ENCODE results near the gene PARP4.
"Not testable (repeated sequence)": the region's sequence is repeated elsewhere in the genome, so short reads cannot be mapped to it uniquely, and the experiment has no call there.

Gene PARP4

GRCh38 chr13:24489721-24490120, 22.9 kb downstream of the PARP4 start:
- Histone ChIP-seq H3K9ac (ENCODE audit: low read depth in 1 of 2, low read length in 2 of 2) (no peak overlapping the region), H3K27me3 (ENCODE audit: control insufficient read depth in 2 of 2, insufficient read depth in 2 of 2, low read length in 2 of 2) (no peaks in the 10 kb centered on the region), H3K4me1 (ENCODE audit: control insufficient read depth in 2 of 2, insufficient read depth in 2 of 2, low read length in 2 of 2) (no peaks in the 10 kb centered on the region), H3K27ac (ENCODE audit: low read depth in 2 of 2, low read length in 2 of 2) (no peak overlapping the region), H3K4me3 (ENCODE audit: low read length in 2 of 2) (no peak overlapping the region), H3K9me3 (ENCODE audit: control insufficient read depth in 2 of 2, low read length in 2 of 2) (no peaks in the 10 kb centered on the region), H3K36me3 (ENCODE audit: control insufficient read depth in 2 of 2, insufficient read depth in 2 of 2, low read length in 2 of 2) (peaks cover 56 to 66% of the 10 kb centered on the region in 2 donors)

GRCh38 chr13:24488092-24488491, 24.5 kb downstream of the PARP4 start:
- not testable (repeated sequence) for H3K4me1 ChIP-seq (ENCODE audit: control insufficient read depth in 2 of 2, insufficient read depth in 2 of 2, low read length in 2 of 2); H3K4me3 ChIP-seq (ENCODE audit: low read length in 2 of 2); H3K27me3 ChIP-seq (ENCODE audit: control insufficient read depth in 2 of 2, insufficient read depth in 2 of 2, low read length in 2 of 2); H3K9me3 ChIP-seq (ENCODE audit: control insufficient read depth in 2 of 2, low read length in 2 of 2); H3K9ac ChIP-seq (ENCODE audit: low read depth in 1 of 2, low read length in 2 of 2); H3K27ac ChIP-seq (ENCODE audit: low read depth in 2 of 2, low read length in 2 of 2)
- H3K36me3 ChIP-seq (ENCODE audit: control insufficient read depth in 2 of 2, insufficient read depth in 2 of 2, low read length in 2 of 2) = peaks cover 50 to 61% of the 10 kb centered on the region in 2 donors

DNA sequence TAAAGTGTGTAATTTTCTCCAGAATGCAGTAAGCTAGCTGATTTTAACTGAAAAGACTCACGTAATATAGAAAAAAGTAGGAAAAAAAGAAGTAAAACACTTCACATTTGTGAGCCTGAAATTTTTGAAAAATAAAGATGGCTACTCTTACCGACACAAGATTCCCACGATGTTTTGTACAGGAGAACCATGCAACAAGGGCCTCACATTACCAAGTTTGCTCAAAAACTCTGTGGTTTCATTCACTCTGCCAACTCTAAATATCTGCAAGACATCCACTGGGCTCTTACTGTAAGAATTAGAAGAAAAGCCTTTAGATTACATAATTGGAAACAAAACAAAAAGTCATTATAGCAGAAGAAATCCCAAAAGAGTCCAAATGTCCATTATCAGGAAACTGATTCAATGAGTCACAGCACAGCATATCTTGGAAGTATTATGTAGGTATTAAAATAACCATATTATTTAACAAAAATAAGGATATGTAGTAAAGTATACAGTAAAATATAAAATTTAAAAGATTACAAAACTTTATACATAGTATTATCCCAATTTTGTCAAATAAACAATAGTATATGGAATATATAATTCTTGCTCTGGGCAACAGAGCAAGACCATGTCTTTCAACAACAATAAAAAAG, 26.4 kb downstream of the PARP4 start:
- not testable (repeated sequence) for H3K27ac ChIP-seq (ENCODE audit: low read depth in 2 of 2, low read length in 2 of 2); H3K9ac ChIP-seq (ENCODE audit: low read depth in 1 of 2, low read length in 2 of 2); H3K27me3 ChIP-seq (ENCODE audit: control insufficient read depth in 2 of 2, insufficient read depth in 2 of 2, low read length in 2 of 2); H3K4me3 ChIP-seq (ENCODE audit: low read length in 2 of 2); H3K9me3 ChIP-seq (ENCODE audit: control insufficient read depth in 2 of 2, low read length in 2 of 2); H3K4me1 ChIP-seq (ENCODE audit: control insufficient read depth in 2 of 2, insufficient read depth in 2 of 2, low read length in 2 of 2)
- H3K36me3 ChIP-seq (ENCODE audit: control insufficient read depth in 2 of 2, insufficient read depth in 2 of 2, low read length in 2 of 2) = peaks cover 48 to 60% of the 10 kb centered on the region in 2 donors

DNA sequence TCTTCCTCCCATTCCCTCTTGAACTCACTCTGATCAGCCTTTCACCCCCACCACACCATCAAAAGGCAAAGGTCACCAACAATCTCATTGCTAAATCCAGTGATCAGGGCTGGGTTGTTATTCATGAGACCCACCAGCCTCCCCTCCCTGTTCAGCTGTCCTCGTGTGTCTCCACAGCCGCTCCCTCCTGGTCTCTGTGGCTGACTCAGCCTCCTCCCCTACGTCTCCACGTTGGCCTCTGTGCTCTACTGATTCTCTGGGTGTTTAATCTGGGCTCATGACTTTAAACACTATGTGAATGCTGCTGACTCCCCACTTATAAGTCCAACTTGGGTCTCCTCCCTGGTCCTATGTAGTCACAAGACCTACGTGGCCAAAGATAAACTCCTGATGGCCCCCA, 38.9 kb downstream of the PARP4 start:
- H3K27me3 ChIP-seq (ENCODE audit: control insufficient read depth in 2 of 2, insufficient read depth in 2 of 2, low read length in 2 of 2) = no peaks in the 10 kb centered on the region

GRCh38 chr13:24472129-24472528, 40.4 kb downstream of the PARP4 start:
- H3K36me3 ChIP-seq (ENCODE audit: control insufficient read depth in 2 of 2, insufficient read depth in 2 of 2, low read length in 2 of 2) = peaks cover 68 to 73% of the 10 kb centered on the region in 2 donors
- not testable (repeated sequence) for H3K4me1 ChIP-seq (ENCODE audit: control insufficient read depth in 2 of 2, insufficient read depth in 2 of 2, low read length in 2 of 2); H3K9ac ChIP-seq (ENCODE audit: low read depth in 1 of 2, low read length in 2 of 2); H3K4me3 ChIP-seq (ENCODE audit: low read length in 2 of 2); H3K9me3 ChIP-seq (ENCODE audit: control insufficient read depth in 2 of 2, low read length in 2 of 2); H3K27me3 ChIP-seq (ENCODE audit: control insufficient read depth in 2 of 2, insufficient read depth in 2 of 2, low read length in 2 of 2); H3K27ac ChIP-seq (ENCODE audit: low read depth in 2 of 2, low read length in 2 of 2)

More for the DNA sequence above, 38.9 kb downstream of the PARP4 start:
- no peak overlapping the region for H3K9ac ChIP-seq (ENCODE audit: low read depth in 1 of 2, low read length in 2 of 2)
- H3K36me3 ChIP-seq (ENCODE audit: control insufficient read depth in 2 of 2, insufficient read depth in 2 of 2, low read length in 2 of 2) = peaks cover 63 to 71% of the 10 kb centered on the region in 2 donors
- no peak overlapping the region for H3K27ac ChIP-seq (ENCODE audit: low read depth in 2 of 2, low read length in 2 of 2)
- H3K4me3 ChIP-seq (ENCODE audit: low read length in 2 of 2) = no peak overlapping the region
- no peaks in the 10 kb centered on the region for H3K9me3 ChIP-seq (ENCODE audit: control insufficient read depth in 2 of 2, low read length in 2 of 2)
- H3K4me1 ChIP-seq (ENCODE audit: control insufficient read depth in 2 of 2, insufficient read depth in 2 of 2, low read length in 2 of 2) = no peaks in the 10 kb centered on the region

GRCh38 chr13:24463078-24463477, 49.5 kb downstream of the PARP4 start:
- peaks cover 51% of the 10 kb centered on the region in 2 donors for H3K36me3 ChIP-seq (ENCODE audit: control insufficient read depth in 2 of 2, insufficient read depth in 2 of 2, low read length in 2 of 2)

GRCh38 chr13:24460256-24460655, 52.3 kb downstream of the PARP4 start:
- Histone ChIP-seq H3K36me3 (ENCODE audit: control insufficient read depth in 2 of 2, insufficient read depth in 2 of 2, low read length in 2 of 2) (peaks cover 56 to 57% of the 10 kb centered on the region in 2 donors), H3K27ac (ENCODE audit: low read depth in 2 of 2, low read length in 2 of 2) (no peak overlapping the region), H3K4me3 (ENCODE audit: low read length in 2 of 2) (no peak overlapping the region), H3K27me3 (ENCODE audit: control insufficient read depth in 2 of 2, insufficient read depth in 2 of 2, low read length in 2 of 2) (no peaks in the 10 kb centered on the region), H3K4me1 (ENCODE audit: control insufficient read depth in 2 of 2, insufficient read depth in 2 of 2, low read length in 2 of 2) (no peaks in the 10 kb centered on the region), H3K9ac (ENCODE audit: low read depth in 1 of 2, low read length in 2 of 2) (no peak overlapping the region), H3K9me3 (ENCODE audit: control insufficient read depth in 2 of 2, low read length in 2 of 2) (no peaks in the 10 kb centered on the region)

More at GRCh38 chr13:24463078-24463477, 49.5 kb downstream of the PARP4 start:
- no peak overlapping the region for H3K27ac ChIP-seq (ENCODE audit: low read depth in 2 of 2, low read length in 2 of 2)
- H3K27me3 ChIP-seq (ENCODE audit: control insufficient read depth in 2 of 2, insufficient read depth in 2 of 2, low read length in 2 of 2) = no peaks in the 10 kb centered on the region
- H3K9me3 ChIP-seq (ENCODE audit: control insufficient read depth in 2 of 2, low read length in 2 of 2) = no peaks in the 10 kb centered on the region
- no peak overlapping the region for H3K4me3 ChIP-seq (ENCODE audit: low read length in 2 of 2)
- no peaks in the 10 kb centered on the region for H3K4me1 ChIP-seq (ENCODE audit: control insufficient read depth in 2 of 2, insufficient read depth in 2 of 2, low read length in 2 of 2)
- no peak overlapping the region for H3K9ac ChIP-seq (ENCODE audit: low read depth in 1 of 2, low read length in 2 of 2)

DNA sequence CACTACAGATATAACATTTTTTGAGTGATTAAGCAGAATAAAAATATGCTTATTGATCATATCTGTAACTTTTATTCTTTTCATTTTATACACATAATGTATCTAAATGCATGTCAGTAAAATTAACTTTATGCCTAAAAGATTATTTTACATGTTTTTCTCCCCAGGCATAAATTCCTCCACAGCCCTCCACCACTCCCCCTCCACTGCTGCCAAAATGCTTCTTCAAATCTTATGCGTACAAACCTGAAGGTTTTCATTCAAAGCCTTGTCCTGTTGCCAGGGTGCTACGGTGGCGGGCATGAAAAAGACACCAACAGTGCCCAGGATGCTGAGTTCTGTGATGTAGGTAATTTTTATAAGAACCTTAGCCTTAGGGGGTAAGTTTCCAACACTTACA, 52.9 kb downstream of the PARP4 start:
- Histone ChIP-seq H3K36me3 (ENCODE audit: control insufficient read depth in 2 of 2, insufficient read depth in 2 of 2, low read length in 2 of 2) (peaks cover 61 to 62% of the 10 kb centered on the region in 2 donors), H3K9ac (ENCODE audit: low read depth in 1 of 2, low read length in 2 of 2) (no peak overlapping the region), H3K4me1 (ENCODE audit: control insufficient read depth in 2 of 2, insufficient read depth in 2 of 2, low read length in 2 of 2) (no peaks in the 10 kb centered on the region), H3K27me3 (ENCODE audit: control insufficient read depth in 2 of 2, insufficient read depth in 2 of 2, low read length in 2 of 2) (no peaks in the 10 kb centered on the region), H3K4me3 (ENCODE audit: low read length in 2 of 2) (no peak overlapping the region), H3K27ac (ENCODE audit: low read depth in 2 of 2, low read length in 2 of 2) (no peak overlapping the region), H3K9me3 (ENCODE audit: control insufficient read depth in 2 of 2, low read length in 2 of 2) (no peaks in the 10 kb centered on the region)

- Histone ChIP-seq H3K9ac (ENCODE audit: low read depth in 1 of 2, low read length in 2 of 2) (no peak overlapping the region), H3K4me3 (ENCODE audit: low read length in 2 of 2) (no peak overlapping the region), H3K27me3 (ENCODE audit: control insufficient read depth in 2 of 2, insufficient read depth in 2 of 2, low read length in 2 of 2) (no peaks in the 10 kb centered on the region), H3K36me3 (ENCODE audit: control insufficient read depth in 2 of 2, insufficient read depth in 2 of 2, low read length in 2 of 2) (peaks cover 66 to 67% of the 10 kb centered on the region in 2 donors), H3K27ac (ENCODE audit: low read depth in 2 of 2, low read length in 2 of 2) (no peak overlapping the region), H3K9me3 (ENCODE audit: control insufficient read depth in 2 of 2, low read length in 2 of 2) (no peaks in the 10 kb centered on the region), H3K4me1 (ENCODE audit: control insufficient read depth in 2 of 2, insufficient read depth in 2 of 2, low read length in 2 of 2) (no peaks in the 10 kb centered on the region)
These were observed 53.3 kb downstream of the PARP4 start for GRCh38 chr13:24459234-24459633.

- Histone ChIP-seq H3K9ac (ENCODE audit: low read depth in 1 of 2, low read length in 2 of 2) (no peak overlapping the region), H3K4me3 (ENCODE audit: low read length in 2 of 2) (no peak overlapping the region), H3K4me1 (ENCODE audit: control insufficient read depth in 2 of 2, insufficient read depth in 2 of 2, low read length in 2 of 2) (no peaks in the 10 kb centered on the region), H3K36me3 (ENCODE audit: control insufficient read depth in 2 of 2, insufficient read depth in 2 of 2, low read length in 2 of 2) (peaks cover 70% of the 10 kb centered on the region in 2 donors), H3K27ac (ENCODE audit: low read depth in 2 of 2, low read length in 2 of 2) (no peak overlapping the region), H3K27me3 (ENCODE audit: control insufficient read depth in 2 of 2, insufficient read depth in 2 of 2, low read length in 2 of 2) (no peaks in the 10 kb centered on the region), H3K9me3 (ENCODE audit: control insufficient read depth in 2 of 2, low read length in 2 of 2) (no peaks in the 10 kb centered on the region)
These were observed 53.8 kb downstream of the PARP4 start for GRCh38 chr13:24458736-24459135.

Data from mucosa of rectum (tissue), 2 donors.